Transverse colon (tissue), 4 donors: ENCODE measurements around the gene RB1.
"Not testable (repeated sequence)": the region's sequence is repeated elsewhere in the genome, so short reads cannot be mapped to it uniquely, and the experiment has no call there.

Experiments
- EP300 ChIP-seq: sonication (generic); formaldehyde crosslinking; IDR thresholded peaks from one replicate; pipeline ENCODE4 v1.6.1; 2017; ENCODE audit warnings: antibody characterized with exemption, low read depth
- POLR2A ChIP-seq: fragments of 450-650 bp; IDR thresholded peaks from one replicate; pipeline ENCODE4 v1.6.1; 2016; ENCODE audit warnings: antibody characterized with exemption, mild to moderate bottlenecking, moderate library complexity
- POLR2AphosphoS5 ChIP-seq, 3 donors: sonication (generic); formaldehyde crosslinking; IDR thresholded peaks; one replicate each; pipeline ENCODE4 v1.6.1; 2016; ENCODE audit warnings: antibody characterized with exemption in 3 of 3
- TF ChIP-seq, protein P1 (sequence below), 5 experiments: fragments of 200-600 bp in 3 of 5; fragments of 450-650 bp in 2 of 5; sonication (generic) in 3 of 5; IDR thresholded peaks; 1 replicate in 2 of 5; 2 replicates in 3 of 5; pipeline ENCODE4 v1.5.1; 2016 to 2017; ENCODE audit warnings: antibody characterized with exemption in 5 of 5, inconsistent platforms in 3 of 5, mild to moderate bottlenecking in 2 of 5, moderate library complexity in 1 of 5

DNA sequence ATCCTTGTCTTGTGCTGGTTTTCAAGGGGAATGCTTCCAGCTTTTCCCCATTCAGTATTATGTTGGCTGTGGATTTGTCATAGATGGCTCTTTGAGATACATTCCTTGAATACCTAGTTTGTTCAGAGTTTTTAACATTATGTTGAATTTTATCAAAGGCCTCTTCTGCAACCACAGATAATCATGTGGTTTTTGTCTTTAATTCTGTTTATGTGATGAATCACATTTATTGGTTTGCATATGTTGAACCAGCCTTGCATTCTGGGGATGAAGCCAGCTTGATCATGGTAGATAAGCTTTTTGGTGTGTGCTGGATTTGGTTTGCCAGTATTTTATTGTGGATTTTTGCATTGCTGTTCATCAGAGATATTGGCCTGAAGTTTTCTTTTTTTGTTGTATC, 147.6 kb downstream of the RB1 start:
- not testable (repeated sequence) for TF ChIP-seq EP300; POLR2A; POLR2AphosphoS5 (IDR thresholded peaks at IDR 0.05)
- TF ChIP-seq, protein P1, sequence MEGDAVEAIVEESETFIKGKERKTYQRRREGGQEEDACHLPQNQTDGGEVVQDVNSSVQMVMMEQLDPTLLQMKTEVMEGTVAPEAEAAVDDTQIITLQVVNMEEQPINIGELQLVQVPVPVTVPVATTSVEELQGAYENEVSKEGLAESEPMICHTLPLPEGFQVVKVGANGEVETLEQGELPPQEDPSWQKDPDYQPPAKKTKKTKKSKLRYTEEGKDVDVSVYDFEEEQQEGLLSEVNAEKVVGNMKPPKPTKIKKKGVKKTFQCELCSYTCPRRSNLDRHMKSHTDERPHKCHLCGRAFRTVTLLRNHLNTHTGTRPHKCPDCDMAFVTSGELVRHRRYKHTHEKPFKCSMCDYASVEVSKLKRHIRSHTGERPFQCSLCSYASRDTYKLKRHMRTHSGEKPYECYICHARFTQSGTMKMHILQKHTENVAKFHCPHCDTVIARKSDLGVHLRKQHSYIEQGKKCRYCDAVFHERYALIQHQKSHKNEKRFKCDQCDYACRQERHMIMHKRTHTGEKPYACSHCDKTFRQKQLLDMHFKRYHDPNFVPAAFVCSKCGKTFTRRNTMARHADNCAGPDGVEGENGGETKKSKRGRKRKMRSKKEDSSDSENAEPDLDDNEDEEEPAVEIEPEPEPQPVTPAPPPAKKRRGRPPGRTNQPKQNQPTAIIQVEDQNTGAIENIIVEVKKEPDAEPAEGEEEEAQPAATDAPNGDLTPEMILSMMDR (IDR thresholded peaks at IDR 0.05): not testable (repeated sequence)
